GM21576 (cell line): ENCODE measurements around the gene MMRN1.

Experiments used
- ATAC-seq: cut with Tn5 transposase; IDR thresholded peaks from one replicate; pipeline ENCODE4 v1.9.1; 2021; ENCODE audit warnings: mild to moderate bottlenecking, moderate library complexity; ENCODE audit not compliant: unreplicated experiment

Gene MMRN1, protein sequence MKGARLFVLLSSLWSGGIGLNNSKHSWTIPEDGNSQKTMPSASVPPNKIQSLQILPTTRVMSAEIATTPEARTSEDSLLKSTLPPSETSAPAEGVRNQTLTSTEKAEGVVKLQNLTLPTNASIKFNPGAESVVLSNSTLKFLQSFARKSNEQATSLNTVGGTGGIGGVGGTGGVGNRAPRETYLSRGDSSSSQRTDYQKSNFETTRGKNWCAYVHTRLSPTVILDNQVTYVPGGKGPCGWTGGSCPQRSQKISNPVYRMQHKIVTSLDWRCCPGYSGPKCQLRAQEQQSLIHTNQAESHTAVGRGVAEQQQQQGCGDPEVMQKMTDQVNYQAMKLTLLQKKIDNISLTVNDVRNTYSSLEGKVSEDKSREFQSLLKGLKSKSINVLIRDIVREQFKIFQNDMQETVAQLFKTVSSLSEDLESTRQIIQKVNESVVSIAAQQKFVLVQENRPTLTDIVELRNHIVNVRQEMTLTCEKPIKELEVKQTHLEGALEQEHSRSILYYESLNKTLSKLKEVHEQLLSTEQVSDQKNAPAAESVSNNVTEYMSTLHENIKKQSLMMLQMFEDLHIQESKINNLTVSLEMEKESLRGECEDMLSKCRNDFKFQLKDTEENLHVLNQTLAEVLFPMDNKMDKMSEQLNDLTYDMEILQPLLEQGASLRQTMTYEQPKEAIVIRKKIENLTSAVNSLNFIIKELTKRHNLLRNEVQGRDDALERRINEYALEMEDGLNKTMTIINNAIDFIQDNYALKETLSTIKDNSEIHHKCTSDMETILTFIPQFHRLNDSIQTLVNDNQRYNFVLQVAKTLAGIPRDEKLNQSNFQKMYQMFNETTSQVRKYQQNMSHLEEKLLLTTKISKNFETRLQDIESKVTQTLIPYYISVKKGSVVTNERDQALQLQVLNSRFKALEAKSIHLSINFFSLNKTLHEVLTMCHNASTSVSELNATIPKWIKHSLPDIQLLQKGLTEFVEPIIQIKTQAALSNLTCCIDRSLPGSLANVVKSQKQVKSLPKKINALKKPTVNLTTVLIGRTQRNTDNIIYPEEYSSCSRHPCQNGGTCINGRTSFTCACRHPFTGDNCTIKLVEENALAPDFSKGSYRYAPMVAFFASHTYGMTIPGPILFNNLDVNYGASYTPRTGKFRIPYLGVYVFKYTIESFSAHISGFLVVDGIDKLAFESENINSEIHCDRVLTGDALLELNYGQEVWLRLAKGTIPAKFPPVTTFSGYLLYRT

DNA sequence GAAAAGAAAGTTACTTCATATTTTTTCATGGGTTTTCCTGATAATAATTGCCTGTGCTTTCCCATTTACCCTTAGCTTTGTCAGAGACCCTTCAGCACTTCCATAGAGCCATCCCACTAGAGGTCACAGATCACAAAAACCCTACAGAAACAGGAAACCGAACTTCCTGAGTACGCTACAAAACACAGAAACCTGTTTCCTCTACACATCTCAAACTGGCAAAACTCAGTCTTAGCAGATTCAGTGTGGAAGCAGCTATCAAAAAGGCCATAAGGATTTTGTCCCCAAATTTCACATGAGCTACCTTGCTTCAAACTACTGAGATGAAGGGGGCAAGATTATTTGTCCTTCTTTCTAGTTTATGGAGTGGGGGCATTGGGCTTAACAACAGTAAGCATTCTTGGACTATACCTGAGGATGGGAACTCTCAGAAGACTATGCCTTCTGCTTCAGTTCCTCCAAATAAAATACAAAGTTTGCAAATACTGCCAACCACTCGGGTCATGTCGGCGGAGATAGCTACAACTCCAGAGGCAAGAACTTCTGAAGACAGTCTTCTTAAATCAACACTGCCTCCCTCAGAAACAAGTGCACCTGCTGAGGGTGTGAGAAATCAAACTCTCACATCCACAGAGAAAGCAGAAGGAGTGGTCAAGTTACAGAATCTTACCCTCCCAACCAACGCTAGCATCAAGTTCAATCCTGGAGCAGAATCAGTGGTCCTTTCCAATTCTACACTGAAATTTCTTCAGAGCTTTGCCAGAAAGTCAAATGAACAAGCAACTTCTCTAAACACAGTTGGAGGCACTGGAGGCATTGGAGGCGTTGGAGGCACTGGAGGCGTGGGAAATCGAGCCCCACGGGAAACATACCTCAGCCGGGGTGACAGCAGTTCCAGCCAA lies at the start of gene MMRN1:
TSS of gene MMRN1 (plus strand) at position 206 of the 902 bp plus-strand sequence. CDS start at position 324, 118 bp downstream.
- ATAC-seq = peak; percentile 77

DNA sequence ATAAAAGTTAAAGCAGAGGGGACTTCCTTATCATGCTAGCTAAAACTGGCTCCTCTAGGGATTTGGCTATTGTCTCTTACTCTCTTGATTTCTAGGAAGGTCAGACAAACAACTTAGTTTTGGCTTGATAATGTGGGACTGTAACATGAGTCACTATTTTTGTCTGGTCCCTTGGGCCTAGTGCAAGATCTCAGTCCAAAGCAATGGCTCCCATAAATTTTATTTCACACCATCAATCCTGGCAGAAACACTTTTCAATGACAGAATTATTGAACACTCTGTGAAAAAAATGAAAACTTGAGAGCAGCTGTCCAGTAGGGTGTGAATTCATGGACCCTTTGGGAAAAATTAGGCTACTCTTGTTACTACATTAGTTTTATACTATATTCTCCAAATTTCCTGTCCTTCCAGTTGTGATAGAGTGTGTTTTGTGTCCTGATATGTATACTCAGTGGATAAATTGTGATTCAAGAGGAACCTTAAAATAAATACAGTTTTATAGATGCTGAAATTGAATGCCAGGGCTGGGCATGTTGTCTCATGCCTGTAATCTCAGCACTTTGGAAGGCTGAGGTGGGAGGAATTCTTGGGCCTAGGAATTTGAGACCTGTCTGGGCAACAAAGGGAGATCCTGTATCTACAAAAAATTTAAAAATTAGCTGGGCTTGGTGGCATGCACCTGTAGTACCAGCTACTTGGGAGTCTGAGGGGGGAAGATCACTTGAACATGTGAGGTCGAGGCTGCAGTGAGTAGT lies 46.9 kb upstream of the MMRN1 start:
- ATAC-seq = no peak

DNA sequence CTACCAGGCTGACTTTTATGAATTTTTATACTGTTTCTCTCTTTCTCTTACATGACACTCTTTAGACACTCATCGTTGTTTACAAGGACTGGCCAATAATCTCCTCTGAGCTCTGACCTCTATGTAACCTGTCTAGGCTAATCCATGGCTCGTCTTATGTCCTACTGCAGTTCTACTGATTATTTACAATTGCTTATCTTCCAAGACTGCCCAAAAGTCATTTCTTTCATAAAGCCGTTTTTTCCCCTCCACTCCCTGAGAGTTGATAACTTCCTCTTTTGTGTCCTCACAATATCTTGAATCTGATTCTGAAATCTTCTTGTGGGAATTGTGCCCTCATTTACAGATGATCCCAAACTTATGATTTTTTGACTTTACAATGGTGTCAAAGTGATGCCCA lies 39.4 kb upstream of the MMRN1 start:
- no peak for ATAC-seq

DNA sequence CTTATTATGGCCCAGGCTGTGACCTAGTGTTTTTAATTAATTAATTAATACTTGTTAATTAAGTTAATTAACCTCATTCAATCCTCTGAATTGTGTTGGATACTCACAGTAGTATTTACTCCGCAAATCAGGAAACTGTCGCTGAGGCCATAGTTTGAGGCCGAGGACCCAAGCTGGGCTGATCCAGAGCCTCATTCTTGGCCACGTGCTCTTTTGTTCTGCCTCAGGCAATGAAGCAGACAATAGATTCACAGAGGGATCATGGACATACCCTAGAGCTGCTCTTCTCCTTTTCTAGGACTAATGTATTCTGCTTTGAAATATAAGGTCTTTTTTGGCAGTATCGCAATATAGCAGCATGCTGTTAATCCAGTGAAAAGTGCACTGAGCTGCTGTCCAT lies 33.7 kb upstream of the MMRN1 start:
- ATAC-seq = no peak

DNA sequence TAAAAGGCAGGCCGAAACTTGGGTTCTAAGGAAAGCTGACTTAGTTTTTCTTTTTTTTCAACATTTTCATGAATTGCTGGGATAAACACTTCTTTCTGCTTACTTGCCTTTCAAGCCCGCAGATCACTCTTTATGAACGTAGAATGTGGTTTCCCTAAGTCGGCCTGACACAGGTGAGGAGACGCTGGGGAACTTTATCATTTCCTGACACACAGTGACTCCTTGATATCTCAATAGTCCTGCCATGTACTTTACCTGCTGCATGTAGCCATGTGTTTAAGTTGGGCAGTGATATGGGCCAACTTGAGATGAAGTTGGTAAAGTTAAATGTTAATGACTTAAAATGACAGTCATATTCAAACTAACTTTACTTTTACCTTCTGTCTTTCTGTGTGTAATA lies 31.1 kb upstream of the MMRN1 start:
- ATAC-seq = no peak

DNA sequence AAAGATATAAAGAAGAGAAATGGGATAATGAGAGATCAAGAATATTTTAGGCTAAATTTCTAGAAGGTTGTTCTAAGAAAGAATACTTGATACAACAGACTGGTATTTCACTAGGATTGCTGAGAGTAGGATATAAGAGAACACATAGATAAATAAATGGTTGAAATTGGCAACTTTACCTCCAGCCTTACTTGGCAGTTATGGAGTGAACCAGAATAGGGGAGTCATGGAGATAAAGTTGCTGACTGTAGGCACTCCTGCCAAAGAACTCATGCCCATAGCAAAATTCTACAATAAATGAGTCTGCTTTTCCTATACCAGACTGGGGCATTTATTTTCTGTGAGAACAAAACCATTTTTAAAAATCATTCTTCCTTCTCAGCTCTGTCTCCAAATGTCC lies 26.4 kb upstream of the MMRN1 start:
- no peak for ATAC-seq

DNA sequence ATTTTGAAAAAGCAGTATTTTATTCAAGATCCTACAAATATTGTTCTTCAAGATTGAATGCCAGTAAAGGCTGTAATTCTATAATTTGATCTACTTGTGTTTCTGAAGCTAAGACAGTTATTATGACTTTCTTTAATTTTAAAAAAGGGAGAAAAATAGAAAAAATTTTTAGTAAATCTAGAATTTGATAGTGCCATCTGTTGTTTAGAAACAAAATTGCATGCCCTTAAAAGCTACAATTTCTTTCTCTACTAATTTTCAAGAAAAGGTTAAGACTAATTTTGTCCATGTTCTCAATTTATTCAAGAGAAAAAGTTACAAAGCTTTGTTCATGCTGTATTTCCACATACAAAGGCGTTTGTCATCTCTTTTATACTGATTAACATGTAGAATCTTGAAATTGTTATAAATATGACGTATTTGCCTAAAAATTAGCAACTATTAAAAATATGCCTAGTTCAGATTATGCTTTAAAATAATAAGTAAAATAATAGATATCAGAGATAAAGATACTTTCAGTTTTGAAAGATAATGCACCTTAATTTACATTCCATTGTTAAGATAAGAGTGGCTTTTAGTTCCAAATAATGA lies 25.6 kb upstream of the MMRN1 start:
- ATAC-seq = no peak

DNA sequence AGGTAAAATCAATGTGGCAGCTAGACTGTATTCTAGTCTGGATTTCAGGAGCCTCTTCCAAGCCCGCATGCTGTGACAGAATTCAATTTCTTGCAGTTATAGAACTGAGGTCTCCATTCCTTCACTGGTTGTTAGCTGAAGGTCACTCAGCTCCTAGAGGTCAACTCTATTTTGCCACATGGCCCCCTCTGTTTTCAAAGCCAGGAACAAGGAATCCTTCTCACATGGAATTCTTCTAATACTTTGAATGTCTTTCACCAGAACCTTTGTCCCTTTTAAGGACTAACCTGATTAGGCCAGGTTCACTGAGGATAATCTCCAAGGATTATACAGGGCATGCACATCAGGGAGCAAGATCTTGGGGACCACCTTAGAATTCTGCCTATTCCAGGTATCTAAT lies 23.4 kb upstream of the MMRN1 start:
- no peak for ATAC-seq

DNA sequence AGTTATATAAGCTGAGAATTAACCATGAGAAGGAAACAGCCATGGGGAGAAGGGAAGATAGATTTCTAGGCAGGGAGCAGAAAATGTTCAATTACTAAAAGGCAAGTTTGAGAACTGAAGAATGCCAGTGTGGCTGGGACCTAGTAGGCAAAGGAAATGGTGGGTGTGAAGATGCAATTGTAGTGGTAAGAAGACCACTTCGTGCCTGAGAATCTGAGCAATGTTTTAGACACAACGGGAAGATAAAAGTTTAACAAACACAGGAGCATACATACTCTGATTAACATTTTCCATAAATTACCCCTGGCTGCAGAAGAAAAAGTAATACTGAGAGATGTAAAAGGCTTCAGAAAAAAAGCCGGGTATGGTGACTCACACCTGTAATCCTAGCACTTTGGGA lies 18.1 kb upstream of the MMRN1 start:
- ATAC-seq = no peak

DNA sequence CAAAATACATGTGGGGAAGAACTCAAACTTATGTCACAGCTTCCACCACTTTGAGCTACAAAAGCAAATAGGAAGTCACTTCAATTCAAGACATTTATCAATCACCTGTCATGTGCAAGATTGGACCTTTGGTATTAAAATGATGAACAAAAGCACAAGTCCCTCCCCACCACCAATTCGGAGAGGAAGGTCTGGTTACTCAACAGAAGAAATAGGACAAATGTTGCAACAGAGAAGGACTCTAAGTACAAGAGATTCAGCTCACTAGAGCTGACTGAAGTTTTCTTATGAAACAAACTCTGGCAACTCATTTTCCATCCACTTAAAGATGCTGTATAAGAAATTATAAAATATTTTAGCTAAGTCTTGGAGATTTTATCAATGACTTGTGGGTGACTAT lies 16.0 kb upstream of the MMRN1 start:
- ATAC-seq = no peak

DNA sequence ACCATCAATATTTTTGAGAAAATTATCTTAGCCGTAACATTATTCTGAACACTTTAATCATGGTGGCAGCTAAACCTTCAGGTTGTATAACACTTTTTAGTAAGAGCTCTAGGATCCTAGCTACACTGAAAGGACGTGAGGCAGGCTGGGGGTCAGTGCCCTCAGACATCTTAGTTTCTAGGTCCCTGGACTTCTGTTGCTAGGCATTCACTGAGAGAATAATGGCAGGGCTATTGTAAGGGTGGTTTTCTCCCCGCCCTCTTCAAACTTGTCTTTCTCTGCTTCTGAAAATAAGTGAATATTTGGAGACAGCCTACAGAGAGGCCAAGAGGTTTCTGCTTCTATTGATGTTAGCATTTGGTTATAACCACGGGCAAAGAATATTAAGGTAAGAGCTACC lies 15.4 kb upstream of the MMRN1 start:
- no peak for ATAC-seq

DNA sequence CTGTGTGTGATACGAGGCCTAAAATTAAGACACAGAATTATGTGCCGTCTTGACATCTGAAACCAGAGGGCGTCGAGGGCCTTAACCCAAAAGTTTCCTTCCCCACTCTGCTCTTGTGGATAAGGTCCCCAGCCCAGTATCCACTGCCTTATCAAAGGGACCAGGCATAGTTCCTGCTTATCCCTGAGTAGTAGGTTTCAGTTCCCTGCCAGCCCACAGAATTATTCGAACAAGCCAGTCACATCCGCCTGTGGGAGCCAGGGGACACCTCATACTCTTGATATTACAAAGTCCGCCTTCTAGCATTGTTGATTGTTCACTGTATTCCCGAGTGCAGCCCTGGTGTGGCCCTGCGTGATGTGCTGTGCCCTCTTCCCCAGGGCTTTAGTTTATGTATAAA lies 5.4 kb upstream of the MMRN1 start:
- ATAC-seq = no peak

DNA sequence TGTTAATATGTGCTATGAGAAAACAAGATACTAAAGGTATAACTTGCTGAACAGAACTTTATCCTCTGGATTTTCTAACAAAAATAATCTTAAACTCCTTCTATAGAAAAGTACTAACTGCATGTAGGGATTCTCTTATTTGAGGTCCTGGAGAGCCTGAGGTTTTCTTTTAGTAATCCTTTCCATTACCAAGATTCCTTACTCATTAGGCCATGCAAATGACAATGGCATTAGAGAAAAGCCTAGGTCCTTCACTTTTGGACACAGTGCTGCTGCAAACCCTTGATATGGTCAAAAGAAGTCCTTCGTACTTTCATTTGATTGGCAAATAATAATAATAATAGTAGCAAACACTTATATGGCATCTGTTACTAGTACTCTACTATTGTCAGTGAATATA lies 3.2 kb downstream of the MMRN1 start:
- ATAC-seq = no peak

DNA sequence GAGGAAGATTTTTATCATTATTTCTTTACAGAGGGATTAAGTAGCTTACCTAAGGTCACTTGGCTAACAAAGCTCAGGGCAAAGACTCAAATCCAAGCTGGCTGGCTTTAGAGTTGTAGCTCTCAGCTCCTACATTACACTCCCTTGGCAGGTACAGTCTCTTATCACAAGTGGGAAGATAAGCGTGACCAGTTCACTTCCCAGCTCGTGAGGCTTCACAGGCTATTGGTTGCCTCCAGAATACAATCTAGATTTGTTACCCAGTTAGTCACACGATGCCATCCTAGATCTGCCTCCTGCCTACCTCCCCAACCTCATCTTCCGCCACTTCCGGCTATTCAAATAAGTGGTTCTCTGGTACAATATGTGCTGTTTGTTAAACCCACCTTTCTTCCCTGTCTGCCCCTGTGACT lies 3.7 kb downstream of the MMRN1 start:
- peak; percentile 53 for ATAC-seq

DNA sequence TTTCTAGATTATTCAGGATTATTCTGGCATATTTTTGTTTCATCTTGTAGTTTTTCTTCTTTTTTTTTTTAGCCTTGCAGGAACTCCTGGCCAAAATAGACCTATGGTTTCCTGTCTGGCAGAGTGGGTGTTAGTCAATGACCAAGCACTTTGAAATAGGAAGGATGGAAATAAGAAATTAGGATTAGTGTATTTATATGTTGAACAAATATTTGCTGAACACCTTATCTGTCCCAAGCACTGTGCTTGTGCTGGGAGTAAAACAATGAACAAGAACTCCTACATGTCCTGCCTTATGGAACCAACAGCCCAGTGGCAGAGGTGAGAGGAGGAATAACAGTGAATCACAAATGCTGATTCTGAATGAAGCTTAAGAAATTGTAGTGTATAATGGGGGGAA lies 4.5 kb downstream of the MMRN1 start:
- no peak for ATAC-seq

DNA sequence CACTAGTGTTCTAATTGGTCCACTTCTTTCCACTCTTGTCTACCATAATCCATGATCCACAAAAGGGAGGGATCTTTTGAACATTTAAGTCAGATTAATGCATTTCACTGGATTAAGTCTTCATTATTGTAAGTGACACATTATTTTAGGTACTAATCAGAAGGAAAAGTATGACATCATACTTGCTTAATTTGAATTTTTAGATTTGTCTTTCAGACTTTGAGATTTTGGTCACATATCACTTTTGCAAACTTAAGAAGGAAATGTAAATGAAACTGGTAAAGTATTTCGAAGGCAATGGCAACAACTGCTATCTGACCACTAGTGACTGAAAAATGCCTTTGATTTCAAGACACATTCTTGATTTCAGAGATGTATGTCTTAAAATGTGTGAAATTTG lies 5.2 kb downstream of the MMRN1 start:
- ATAC-seq = no peak

DNA sequence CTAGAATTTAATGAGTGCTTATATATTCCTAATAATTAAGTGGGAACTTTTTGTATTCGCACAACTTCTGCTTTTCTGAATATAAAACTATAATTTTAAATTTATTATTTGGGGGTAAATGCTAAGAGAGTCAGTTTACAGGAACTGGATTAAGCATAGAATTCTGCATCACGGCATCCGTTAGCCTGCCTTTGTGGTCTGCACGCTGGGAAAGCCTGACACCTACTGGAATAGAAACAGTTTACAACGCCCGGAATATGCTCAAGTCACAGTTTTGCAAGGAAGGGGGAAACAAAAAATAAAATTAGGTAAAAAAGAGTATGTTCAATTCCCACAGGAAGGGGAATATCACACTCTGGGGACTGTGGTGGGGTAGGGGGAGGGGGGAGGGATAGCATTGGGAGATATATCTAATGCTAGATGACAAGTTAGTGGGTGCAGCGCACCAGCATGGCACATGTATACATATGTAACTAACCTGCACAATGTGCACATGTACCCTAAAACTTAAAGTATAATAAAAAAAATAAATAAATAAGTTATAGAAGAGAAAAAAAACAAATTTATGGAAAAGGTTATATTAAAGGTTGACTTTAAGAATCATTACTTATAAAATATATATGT lies 7.3 kb downstream of the MMRN1 start:
- peak; percentile 82 for ATAC-seq

DNA sequence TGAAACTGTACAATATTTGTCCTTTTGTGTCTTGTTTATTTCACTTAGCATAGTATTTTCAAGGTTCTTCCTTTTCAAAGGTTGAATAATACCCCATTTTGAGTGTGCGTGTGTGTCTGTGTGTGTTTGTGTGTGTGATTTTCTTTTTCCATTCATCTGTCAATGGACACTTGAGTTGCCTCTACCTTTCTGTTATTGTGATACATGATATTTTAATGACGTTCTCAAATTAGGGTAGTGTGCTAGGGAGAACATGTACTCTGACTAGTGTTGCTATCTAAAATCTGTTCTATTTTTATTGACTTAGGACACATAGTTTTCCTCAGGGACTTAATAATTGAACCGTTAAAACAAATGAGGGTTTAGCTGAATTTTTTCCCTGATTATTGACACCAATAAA lies 9.9 kb downstream of the MMRN1 start:
- ATAC-seq = no peak

DNA sequence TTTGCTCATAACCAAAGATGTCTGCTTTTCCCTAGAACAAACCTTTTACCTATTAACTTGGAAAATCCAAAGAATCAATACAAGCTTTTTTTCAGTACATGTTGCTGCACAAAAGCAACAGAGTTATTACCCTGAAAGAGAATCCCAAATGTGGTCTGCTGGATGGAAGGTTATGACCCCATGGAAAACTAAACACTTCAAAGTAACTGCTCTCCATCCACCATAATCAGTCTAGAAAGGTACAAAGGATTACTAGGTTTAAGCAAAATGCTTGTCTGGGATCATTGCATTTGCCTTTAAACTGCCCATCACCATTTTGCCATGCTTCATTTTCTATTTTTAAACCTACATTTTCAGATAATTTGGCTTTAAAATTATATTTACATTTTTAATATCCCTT lies 11.7 kb downstream of the MMRN1 start:
- ATAC-seq = no peak
